ENCODE results near the gene FAM111A.

FAM111A gene

GRCh38 chr11:59138643-59139042 lies 4.0 kb upstream of the FAM111A start:
- in situ Hi-C loops (cut with MboI; ENCODE audit: low sequenced_read_pairs) = no loop called here

GRCh38 chr11:59141191-59141590 lies 1.5 kb upstream of the FAM111A start:
- in situ Hi-C loops (cut with MboI; ENCODE audit: low sequenced_read_pairs) = no loop called here

- in situ Hi-C loops (cut with MboI; ENCODE audit: low sequenced_read_pairs) = no loop called here
Measured at GRCh38 chr11:59141673-59142460, 789 bp upstream of the FAM111A start.

- in situ Hi-C loops (cut with MboI; ENCODE audit: low sequenced_read_pairs) = no loop called here
Measured at GRCh38 chr11:59144096-59144495, 1.4 kb downstream of the FAM111A start.

GRCh38 chr11:59144579-59145345 lies 2.1 kb downstream of the FAM111A start:
- in situ Hi-C loops (cut with MboI; ENCODE audit: low sequenced_read_pairs) = no loop called here

GRCh38 chr11:59145534-59145933 lies 2.9 kb downstream of the FAM111A start:
- in situ Hi-C loops (cut with MboI; ENCODE audit: low sequenced_read_pairs) = no loop called here

GRCh38 chr11:59151761-59152160 lies 9.1 kb downstream of the FAM111A start:
- in situ Hi-C loops (cut with MboI; ENCODE audit: low sequenced_read_pairs) = no loop called here

- in situ Hi-C loops (cut with MboI; ENCODE audit: low sequenced_read_pairs) = no loop called here
Measured at GRCh38 chr11:59152312-59152951, 9.8 kb downstream of the FAM111A start.

- in situ Hi-C loops (cut with MboI; ENCODE audit: low sequenced_read_pairs) = no loop called here
Measured at GRCh38 chr11:59154610-59155009, 12.0 kb downstream of the FAM111A start.

GRCh38 chr11:59157433-59157832 lies 14.8 kb downstream of the FAM111A start:
- in situ Hi-C loops (cut with MboI; ENCODE audit: low sequenced_read_pairs) = no loop called here

- in situ Hi-C loops (cut with MboI; ENCODE audit: low sequenced_read_pairs) = no loop called here
Measured at GRCh38 chr11:59158206-59159068, 15.8 kb downstream of the FAM111A start.

- in situ Hi-C loops (cut with MboI; ENCODE audit: low sequenced_read_pairs) = loop anchor here (10.0 kb wide), 1 partner anchor 271 kb away; the partner anchor contains the start of gene OR5A1
Measured at GRCh38 chr11:59164028-59164427, 21.4 kb downstream of the FAM111A start.

- in situ Hi-C loops (cut with MboI; ENCODE audit: low sequenced_read_pairs) = no loop called here
Measured at GRCh38 chr11:59171508-59172322, 29.1 kb downstream of the FAM111A start, which contains the start of gene DTX4. Gene DTX4, plus strand, starts transcription at chr11:59172132. Its CDS starts 464 bp downstream, at chr11:59172596.

GRCh38 chr11:59172345-59173079 lies 29.9 kb downstream of the FAM111A start:
- in situ Hi-C loops (cut with MboI; ENCODE audit: low sequenced_read_pairs) = no loop called here

- in situ Hi-C loops (cut with MboI; ENCODE audit: low sequenced_read_pairs) = no loop called here
Measured at GRCh38 chr11:59173080-59173963, 30.7 kb downstream of the FAM111A start.

GRCh38 chr11:59173964-59174663 lies 31.5 kb downstream of the FAM111A start:
- in situ Hi-C loops (cut with MboI; ENCODE audit: low sequenced_read_pairs) = no loop called here

GRCh38 chr11:59174664-59175033 lies 32.0 kb downstream of the FAM111A start:
- in situ Hi-C loops (cut with MboI; ENCODE audit: low sequenced_read_pairs) = no loop called here
